A673 (cell line): ENCODE results near the gene C9orf153. TPM values are rescaled to one million over a fixed set of nuclear protein-coding genes. Genes with fewer than 3 reads are reported as not detected.

Experiments
- Bru-seq: library from RNA; stranded (reverse); fragments of 400-500 nt; gene quantifications from one replicate; lab custom pipeline; 2021; lab: Mats Ljungman, UMichigan
- BruChase-seq, 2 experiments: library from RNA; stranded (reverse); fragments of 400-500 nt; gene quantifications; one replicate each; lab custom pipeline; 2021; lab: Mats Ljungman, UMichigan
- BruUV-seq: library from RNA; stranded (reverse); fragments of 400-500 nt; replicated peaks from 2 replicates; lab custom pipeline; 2021; lab: Mats Ljungman, UMichigan
- CTCF ChIA-PET: fragments of 300-600 bp; sonication (Branson Sonifier 250); formaldehyde crosslinking; loops from one replicate; lab custom pipeline; 2022; ENCODE audit warnings: antibody characterized with exemption; lab: Charles Lee
- POLR2A ChIA-PET: fragments of 300-600 bp; sonication (Branson Sonifier 250); formaldehyde crosslinking; loops from one replicate; lab custom pipeline; 2022; ENCODE audit warnings: antibody characterized with exemption; ENCODE audit not compliant: low non-redundant PET; lab: Charles Lee
- DNase-seq: peaks from one replicate; pipeline ENCODE4 v3.0.0-alpha.2; 2015; ENCODE audit warnings: low spot score
- H3K27ac ChIP-seq: fragments of 200-600 bp; sonication (generic); 2 replicates; pipeline ENCODE4 v1.5.1; 2016; ENCODE audit warnings: mixed run types, low read depth, mild to moderate bottlenecking, mixed read lengths, antibody characterized with exemption, low read length; ENCODE audit not compliant: poor library complexity, severe bottlenecking
- H3K27me3 ChIP-seq: fragments of 200-600 bp; sonication (generic); replicated peaks from 2 replicates; pipeline ENCODE4 v1.6.1; 2017; ENCODE audit warnings: mixed run types, low read depth, mild to moderate bottlenecking, mixed read lengths, antibody characterized with exemption, low read length; ENCODE audit not compliant: insufficient read depth, poor library complexity
- H3K36me3 ChIP-seq: fragments of 200-600 bp; sonication (generic); 2 replicates; pipeline ENCODE4 v1.6.1; 2016; ENCODE audit warnings: mixed run types, mild to moderate bottlenecking, mixed read lengths, antibody characterized with exemption, low read length; ENCODE audit not compliant: insufficient read depth, poor library complexity, severe bottlenecking
- H3K4me1 ChIP-seq: fragments of 200-600 bp; sonication (generic); 2 replicates; pipeline ENCODE4 v1.6.1; 2017; ENCODE audit warnings: mixed run types, mild to moderate bottlenecking, mixed read lengths, antibody characterized with exemption, low read length; ENCODE audit not compliant: insufficient read depth, poor library complexity, severe bottlenecking
- H3K4me3 ChIP-seq: fragments of 200-600 bp; sonication (generic); 2 replicates; pipeline ENCODE4 v1.5.1; 2016; ENCODE audit warnings: low read depth, mixed run types, mild to moderate bottlenecking, mixed read lengths, low read length; ENCODE audit not compliant: poor library complexity, severe bottlenecking
- H3K9me3 ChIP-seq: fragments of 200-600 bp; sonication (generic); 2 replicates; pipeline ENCODE4 v1.6.1; 2016; ENCODE audit warnings: mixed run types, low read depth, mild to moderate bottlenecking, mixed read lengths, antibody characterized with exemption, low read length; ENCODE audit not compliant: poor library complexity, severe bottlenecking
- EZH2 ChIP-seq: fragments of 200-600 bp; sonication (generic); IDR thresholded peaks from 2 replicates; pipeline ENCODE4 v1.6.1; 2017; ENCODE audit warnings: borderline replicate concordance, low read depth, mild to moderate bottlenecking, mixed read lengths, antibody characterized with exemption, low read length; ENCODE audit not compliant: poor library complexity, severe bottlenecking
- intact Hi-C: fragments of 100-400 bp; cut with micrococcal nuclease; formaldehyde crosslinking; loops from one replicate; pipeline ENCODE4 v1.10.0; 2022; ENCODE audit not compliant: unreplicated experiment
- long read RNA-seq: library from polyadenylated mRNA; stranded (forward); transcript quantifications from one replicate; pipeline ENCODE4 v2.0.0, GENCODE V29; 2022
- total RNA-seq: library from RNA; stranded (reverse); gene quantifications from 2 replicates; pipeline ENCODE4 v1.2.3, GENCODE V29; 2021
- TF ChIP-seq, protein P1 (sequence below): fragments of 300-800, 200-600 bp; sonication (generic); conservative IDR thresholded peaks from 2 replicates; pipeline ENCODE4 v1.5.1; 2017; ENCODE audit warnings: low read depth, mild to moderate bottlenecking, antibody characterized with exemption, low read length, moderate library complexity, mixed read lengths

Gene C9orf153
- total RNA-seq (0.35 and 0.56 TPM in 2 replicates), Bru-seq, nascent RNA (percentile 46 among the genes with signal in this experiment), BruChase-seq, experiment 1, labeled RNA remaining after a 2-hour chase (percentile 58 among the genes with signal in this experiment), BruChase-seq, experiment 2, labeled RNA remaining after a 6-hour chase (percentile 62 among the genes with signal in this experiment)
- long read RNA-seq = 0 reads

DNA sequence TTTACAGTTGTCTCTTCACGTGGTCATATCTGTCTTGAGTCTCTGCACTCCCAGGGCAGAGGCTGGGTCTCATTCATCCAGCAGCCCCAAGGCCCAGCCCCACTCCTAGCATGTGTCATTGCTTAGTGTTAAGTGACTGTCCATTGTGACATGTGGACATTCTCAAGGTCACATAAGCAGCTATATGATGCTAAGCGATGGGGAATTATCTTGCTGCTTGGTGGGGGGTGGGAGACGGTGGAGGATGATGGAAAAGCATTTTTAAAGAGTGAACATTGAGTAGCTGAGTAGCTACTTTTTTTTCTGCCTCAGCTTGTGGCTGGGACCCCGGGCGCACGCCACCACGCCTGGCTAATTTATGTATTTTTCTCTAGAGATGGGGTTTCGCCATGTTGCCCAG is at the start of gene C9orf153:
C9orf153 (minus strand) TSS at position 101 of the 400 bp plus-strand sequence. CDS start 30,054 bp downstream, outside the sequence.
- POLR2A ChIA-PET = no interaction called here
- CTCF ChIA-PET = no interaction called here
- no peak for TF ChIP-seq EZH2
- TF ChIP-seq, protein P1, sequence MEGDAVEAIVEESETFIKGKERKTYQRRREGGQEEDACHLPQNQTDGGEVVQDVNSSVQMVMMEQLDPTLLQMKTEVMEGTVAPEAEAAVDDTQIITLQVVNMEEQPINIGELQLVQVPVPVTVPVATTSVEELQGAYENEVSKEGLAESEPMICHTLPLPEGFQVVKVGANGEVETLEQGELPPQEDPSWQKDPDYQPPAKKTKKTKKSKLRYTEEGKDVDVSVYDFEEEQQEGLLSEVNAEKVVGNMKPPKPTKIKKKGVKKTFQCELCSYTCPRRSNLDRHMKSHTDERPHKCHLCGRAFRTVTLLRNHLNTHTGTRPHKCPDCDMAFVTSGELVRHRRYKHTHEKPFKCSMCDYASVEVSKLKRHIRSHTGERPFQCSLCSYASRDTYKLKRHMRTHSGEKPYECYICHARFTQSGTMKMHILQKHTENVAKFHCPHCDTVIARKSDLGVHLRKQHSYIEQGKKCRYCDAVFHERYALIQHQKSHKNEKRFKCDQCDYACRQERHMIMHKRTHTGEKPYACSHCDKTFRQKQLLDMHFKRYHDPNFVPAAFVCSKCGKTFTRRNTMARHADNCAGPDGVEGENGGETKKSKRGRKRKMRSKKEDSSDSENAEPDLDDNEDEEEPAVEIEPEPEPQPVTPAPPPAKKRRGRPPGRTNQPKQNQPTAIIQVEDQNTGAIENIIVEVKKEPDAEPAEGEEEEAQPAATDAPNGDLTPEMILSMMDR = no peak
- Histone ChIP-seq H3K36me3 (peaks cover 12% of the 10 kb centered on the region), H3K9me3 (no peaks in the 10 kb centered on the region), H3K27ac (no peak within 1 kb of the TSS), H3K4me1 (no peaks in the 10 kb centered on the region), H3K4me3 (no peak within 1 kb of the TSS), H3K27me3 (no peaks in the 10 kb centered on the region)
- DNase-seq = no peak
- intact Hi-C loops = no loop called here
- no TSS peak for BruUV-seq

DNA sequence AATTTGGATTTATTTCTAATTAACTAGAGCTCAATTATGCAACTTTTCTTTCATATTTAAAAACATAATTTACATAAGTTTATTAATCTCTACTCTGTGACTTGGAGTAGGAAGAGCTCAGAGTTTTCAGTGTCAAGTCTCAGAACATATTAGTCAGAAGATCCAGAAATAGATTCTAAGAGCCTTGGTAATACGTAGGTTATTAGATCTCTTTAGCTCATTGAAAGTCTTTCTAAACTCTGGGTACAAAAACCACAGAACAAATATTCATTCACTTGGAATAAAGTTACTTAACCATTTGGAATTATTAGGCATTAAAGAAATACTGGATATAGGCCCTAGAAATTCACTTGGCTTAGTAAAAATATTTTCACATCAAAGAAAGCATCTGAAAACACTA is 49.2 kb upstream of the C9orf153 start:
- Histone ChIP-seq H3K27ac (no peak overlapping the region), H3K36me3 (peaks cover 38% of the 10 kb centered on the region), H3K4me1 (peaks cover 13% of the 10 kb centered on the region), H3K4me3 (no peak overlapping the region), H3K9me3 (no peaks in the 10 kb centered on the region), H3K27me3 (no peaks in the 10 kb centered on the region)
- ChIA-PET POLR2A (no interaction called here), CTCF (no interaction called here)
- intact Hi-C loops = no loop called here
- no TSS peak for BruUV-seq
- TF ChIP-seq, protein P1 = no peak
- TF ChIP-seq EZH2 = no peak
- no peak for DNase-seq

DNA sequence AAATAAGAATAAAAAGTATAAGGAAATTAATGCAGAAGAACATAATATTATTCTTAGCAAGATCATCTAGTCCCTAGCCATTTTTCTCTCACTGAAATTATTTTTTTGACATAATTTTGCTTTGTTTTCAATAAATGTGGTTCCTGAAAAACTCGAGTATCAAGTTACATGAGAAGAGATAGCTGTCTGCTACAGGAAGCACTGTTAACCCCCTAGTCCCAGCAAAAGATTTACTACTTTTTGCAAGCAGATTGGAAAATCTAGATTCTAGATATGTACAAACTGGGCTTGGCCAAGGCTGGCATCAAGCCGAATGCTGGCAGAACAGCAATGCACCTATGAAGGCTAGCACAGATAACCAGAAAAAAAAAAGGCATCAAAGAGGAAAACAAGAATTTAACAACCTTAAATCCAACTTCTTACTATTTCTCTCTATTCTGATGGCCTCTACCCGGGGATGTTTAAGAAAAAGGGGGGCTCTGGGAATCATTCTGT is 44.8 kb upstream of the C9orf153 start:
- POLR2A ChIA-PET = interaction anchor here (0.5 kb wide), 1 partner anchor 11 kb away, joined by 3 read pairs; no protein-coding TSS in a partner anchor
- intact Hi-C loops = no loop called here
- DNase-seq = peak; percentile 19
- Histone ChIP-seq H3K4me1 (peaks cover 25% of the 10 kb centered on the region), H3K36me3 (peaks cover 56% of the 10 kb centered on the region), H3K27me3 (no peaks in the 10 kb centered on the region), H3K27ac (no peak overlapping the region), H3K9me3 (no peaks in the 10 kb centered on the region), H3K4me3 (no peak overlapping the region)
- CTCF ChIA-PET = no interaction called here
- TF ChIP-seq, protein P1 = no peak
- no peak for TF ChIP-seq EZH2
- BruUV-seq = no TSS peak
